Panc1 (cell line): ENCODE data around the gene HBEGF.

Experiments
- POLR2AphosphoS5 ChIP-seq: IDR thresholded peaks from 2 replicates; pipeline ENCODE4 v1.6.1; 2012; ENCODE audit warnings: mild to moderate bottlenecking, low read depth, low read length, moderate library complexity
- SIN3A ChIP-seq: IDR thresholded peaks from 2 replicates; pipeline ENCODE4 v1.6.1; 2012; ENCODE audit warnings: low read depth, mild to moderate bottlenecking, low read length, moderate library complexity, borderline replicate concordance; ENCODE audit not compliant: insufficient read depth
- TCF7L2 ChIP-seq: IDR thresholded peaks from 2 replicates; pipeline ENCODE4 v1.6.1; 2011; ENCODE audit warnings: mild to moderate bottlenecking, low read depth, low read length, inconsistent platforms
- TF ChIP-seq, protein P1 (sequence below): fragments of 450-650 bp; IDR thresholded peaks from 2 replicates; pipeline ENCODE4 v1.5.1; 2017; ENCODE audit warnings: mild to moderate bottlenecking

- TF ChIP-seq, protein P1, sequence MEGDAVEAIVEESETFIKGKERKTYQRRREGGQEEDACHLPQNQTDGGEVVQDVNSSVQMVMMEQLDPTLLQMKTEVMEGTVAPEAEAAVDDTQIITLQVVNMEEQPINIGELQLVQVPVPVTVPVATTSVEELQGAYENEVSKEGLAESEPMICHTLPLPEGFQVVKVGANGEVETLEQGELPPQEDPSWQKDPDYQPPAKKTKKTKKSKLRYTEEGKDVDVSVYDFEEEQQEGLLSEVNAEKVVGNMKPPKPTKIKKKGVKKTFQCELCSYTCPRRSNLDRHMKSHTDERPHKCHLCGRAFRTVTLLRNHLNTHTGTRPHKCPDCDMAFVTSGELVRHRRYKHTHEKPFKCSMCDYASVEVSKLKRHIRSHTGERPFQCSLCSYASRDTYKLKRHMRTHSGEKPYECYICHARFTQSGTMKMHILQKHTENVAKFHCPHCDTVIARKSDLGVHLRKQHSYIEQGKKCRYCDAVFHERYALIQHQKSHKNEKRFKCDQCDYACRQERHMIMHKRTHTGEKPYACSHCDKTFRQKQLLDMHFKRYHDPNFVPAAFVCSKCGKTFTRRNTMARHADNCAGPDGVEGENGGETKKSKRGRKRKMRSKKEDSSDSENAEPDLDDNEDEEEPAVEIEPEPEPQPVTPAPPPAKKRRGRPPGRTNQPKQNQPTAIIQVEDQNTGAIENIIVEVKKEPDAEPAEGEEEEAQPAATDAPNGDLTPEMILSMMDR: peak; percentile 59
- TF ChIP-seq TCF7L2 (no peak), POLR2AphosphoS5 (peak; percentile 74), SIN3A (peak; percentile 43; the same call in 1 of the 2 replicates)
These were observed at the start of gene HBEGF for GRCh38 chr5:140346348-140347221.
